Activated naive CD4-positive, alpha-beta T cell treated with anti-CD3 and anti-CD28 coated beads, Interleukin-2, amount 50 U/mL, for 24 hours (primary cell): ENCODE results near the gene CIC.
A peak's percentile ranks its signal among the peaks of the same experiment; 100 is the strongest.
"Not testable (repeated sequence)": the region's sequence is repeated elsewhere in the genome, so short reads cannot be mapped to it uniquely, and the experiment has no call there.

ENCODE experiments used
- H3K27ac Mint-ChIP-seq: one replicate; pipeline ENCODE4 v1.8.0; 2021; ENCODE audit warnings: mild to moderate bottlenecking, mixed read lengths
- H3K27me3 Mint-ChIP-seq: one replicate; pipeline ENCODE4 v1.8.0; 2021; ENCODE audit warnings: mixed read lengths
- H3K36me3 Mint-ChIP-seq: one replicate; pipeline ENCODE4 v1.8.0; 2021; ENCODE audit warnings: mixed read lengths
- H3K4me1 Mint-ChIP-seq: one replicate; pipeline ENCODE4 v1.8.0; 2021; ENCODE audit warnings: mixed read lengths
- H3K4me3 Mint-ChIP-seq: one replicate; pipeline ENCODE4 v1.8.0; 2021; ENCODE audit warnings: mild to moderate bottlenecking, mixed read lengths
- H3K9me3 Mint-ChIP-seq: one replicate; pipeline ENCODE4 v1.8.0; 2021; ENCODE audit warnings: mixed read lengths

The CIC gene

DNA sequence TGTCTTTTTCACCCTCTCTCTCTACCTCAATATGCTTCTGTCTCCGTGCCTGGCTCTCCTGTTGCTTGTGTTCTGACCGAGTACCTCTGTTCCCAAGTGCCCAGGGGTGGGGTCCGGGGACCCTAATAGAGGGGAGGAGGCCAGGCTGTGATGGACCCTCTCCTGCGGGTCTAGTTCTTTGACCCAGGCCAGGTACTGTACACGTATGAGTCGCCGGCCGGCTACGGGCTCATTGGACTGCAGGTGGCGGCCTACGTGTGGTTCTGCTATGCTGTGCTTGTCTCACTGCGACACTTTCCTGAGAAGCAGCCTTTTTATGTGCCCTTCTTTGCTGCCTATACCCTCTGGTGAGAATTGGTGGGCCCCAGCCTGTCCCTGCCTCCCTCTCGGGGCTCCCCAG lies 48.5 kb downstream of the CIC start:
- Mint-ChIP-seq H3K27me3 (peaks cover 15% of the 10 kb centered on the region), H3K36me3 (no peaks in the 10 kb centered on the region), H3K9me3 (no peaks in the 10 kb centered on the region), H3K27ac (no peak overlapping the region), H3K4me3 (no peak overlapping the region), H3K4me1 (peaks cover 11% of the 10 kb centered on the region)

DNA sequence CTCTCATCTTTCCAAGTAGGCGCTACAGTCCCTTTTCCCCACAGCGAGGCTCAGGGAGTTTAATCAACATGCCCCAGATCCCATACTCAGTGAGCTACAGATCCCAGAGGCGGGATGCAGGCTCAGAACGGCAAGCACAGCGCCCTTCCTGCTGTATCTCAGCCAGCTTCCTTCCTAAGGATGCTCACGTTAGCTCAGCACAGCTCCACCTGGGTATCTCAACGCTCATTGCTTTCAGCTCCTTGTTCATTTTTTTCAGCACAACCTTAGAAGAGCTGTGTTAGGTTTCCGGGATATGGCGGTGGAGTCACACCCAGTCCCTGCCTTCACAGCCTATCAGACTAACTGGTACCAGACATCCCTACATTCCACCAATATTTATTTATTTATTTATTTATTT lies 53.3 kb downstream of the CIC start:
- H3K9me3 Mint-ChIP-seq: no peaks in the 10 kb centered on the region
- H3K27me3 Mint-ChIP-seq: peaks cover 8% of the 10 kb centered on the region
- H3K27ac Mint-ChIP-seq: no peak overlapping the region
- no peak overlapping the region for H3K4me3 Mint-ChIP-seq
- H3K4me1 Mint-ChIP-seq: peaks cover 16% of the 10 kb centered on the region
- no peaks in the 10 kb centered on the region for H3K36me3 Mint-ChIP-seq

GRCh38 chr19:42323473-42323851 lies 54.4 kb downstream of the CIC start:
- H3K4me3 Mint-ChIP-seq: no peak overlapping the region
- peaks cover 8% of the 10 kb centered on the region for H3K27me3 Mint-ChIP-seq
- no peaks in the 10 kb centered on the region for H3K36me3 Mint-ChIP-seq
- H3K27ac Mint-ChIP-seq: no peak overlapping the region
- H3K4me1 Mint-ChIP-seq: peaks cover 23% of the 10 kb centered on the region
- H3K9me3 Mint-ChIP-seq: no peaks in the 10 kb centered on the region

DNA sequence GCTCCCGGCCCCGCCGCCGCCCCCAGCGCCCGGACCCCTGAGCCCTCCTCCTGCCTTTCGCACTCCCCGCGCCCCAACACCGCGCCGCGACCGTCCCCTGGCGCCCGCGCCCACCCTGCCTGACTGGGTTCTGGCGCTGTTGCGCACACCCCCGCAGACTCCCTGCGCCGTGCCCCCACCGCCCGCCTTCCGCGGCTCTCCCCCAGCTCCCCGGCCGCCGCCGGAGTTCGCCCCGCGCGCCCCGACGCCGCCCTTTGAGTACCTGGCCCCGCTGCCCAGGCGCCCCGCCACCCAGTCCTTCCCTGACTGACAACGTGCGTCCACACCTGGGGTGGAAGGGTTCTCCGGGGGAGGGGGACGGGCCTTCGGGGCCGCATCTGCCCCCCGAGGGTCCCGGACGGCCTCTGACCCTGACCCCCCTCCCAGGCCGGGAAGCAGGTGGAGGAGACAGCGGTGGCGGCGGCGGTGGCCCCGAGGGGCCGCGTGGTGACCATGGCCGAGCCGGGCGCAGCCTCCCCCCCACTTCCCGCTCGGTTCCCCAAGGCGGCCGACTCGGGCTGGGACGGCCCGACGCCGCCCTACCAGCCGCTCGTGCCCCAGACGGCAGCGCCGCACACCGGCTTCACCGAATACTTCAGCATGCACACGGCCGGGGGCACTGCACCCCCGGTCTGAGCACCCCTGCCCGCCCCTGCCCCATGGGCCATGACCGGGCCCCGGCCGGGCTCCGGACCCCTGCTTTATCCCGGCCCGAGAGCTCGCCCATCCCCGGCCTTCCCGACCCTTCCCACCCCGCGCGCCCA lies 55.0 kb downstream of the CIC start:
- Mint-ChIP-seq H3K27me3 (peaks cover 8% of the 10 kb centered on the region), H3K4me3 (peak overlapping the region; percentile 4), H3K36me3 (no peaks in the 10 kb centered on the region), H3K27ac (no peak overlapping the region), H3K9me3 (no peaks in the 10 kb centered on the region), H3K4me1 (peaks cover 23% of the 10 kb centered on the region)

- Mint-ChIP-seq H3K36me3 (no peaks in the 10 kb centered on the region), H3K27me3 (peaks cover 8% of the 10 kb centered on the region), H3K4me1 (peaks cover 23% of the 10 kb centered on the region), H3K4me3 (peak overlapping the region; percentile 91), H3K27ac (peak overlapping the region; percentile 85), H3K9me3 (no peaks in the 10 kb centered on the region)
Measured at GRCh38 chr19:42324655-42325307, 55.7 kb downstream of the CIC start.

GRCh38 chr19:42325308-42325895 lies 56.4 kb downstream of the CIC start, which contains the start of gene MEGF8:
TSS of gene MEGF8 (plus strand) at chr19:42325635. CDS start at chr19:42326244, 609 bp downstream.
- Mint-ChIP-seq H3K4me1 (peaks cover 23% of the 10 kb centered on the region), H3K4me3 (peak within 1 kb of the TSS; percentile 91), H3K27ac (peak within 1 kb of the TSS; percentile 85), H3K9me3 (no peaks in the 10 kb centered on the region), H3K36me3 (no peaks in the 10 kb centered on the region), H3K27me3 (peaks cover 8% of the 10 kb centered on the region)

- H3K9me3 Mint-ChIP-seq: no peaks in the 10 kb centered on the region
- H3K4me1 Mint-ChIP-seq: peaks cover 23% of the 10 kb centered on the region
Measured at GRCh38 chr19:42325896-42326771, 57.1 kb downstream of the CIC start.

DNA sequence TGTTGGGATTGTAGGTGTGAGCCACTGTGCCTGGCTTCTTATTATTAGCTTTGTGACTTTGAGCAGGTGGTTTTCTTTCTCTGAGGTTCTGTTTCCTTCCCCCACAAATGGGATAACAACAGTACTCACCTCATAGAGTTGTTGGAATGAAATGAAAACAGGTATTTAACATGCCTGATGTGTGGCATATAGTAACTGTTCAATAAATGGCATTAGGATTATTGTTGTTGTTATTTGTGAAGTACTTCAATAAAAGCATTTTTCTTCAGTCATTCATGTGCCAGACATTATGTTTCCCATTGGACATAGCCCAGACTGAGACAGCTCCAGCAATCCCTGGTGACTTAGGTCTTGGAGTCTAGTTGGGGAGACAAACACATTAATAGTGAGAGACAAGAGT lies 57.9 kb downstream of the CIC start:
- Mint-ChIP-seq H3K9me3 (no peaks in the 10 kb centered on the region), H3K4me1 (peaks cover 23% of the 10 kb centered on the region), H3K27ac (no peak overlapping the region), H3K27me3 (peaks cover 8% of the 10 kb centered on the region), H3K4me3 (peak overlapping the region; percentile 91), H3K36me3 (no peaks in the 10 kb centered on the region)

More at GRCh38 chr19:42325896-42326771, 57.1 kb downstream of the CIC start:
- H3K27me3 Mint-ChIP-seq: peaks cover 8% of the 10 kb centered on the region
- H3K27ac Mint-ChIP-seq: peak overlapping the region; percentile 51
- no peaks in the 10 kb centered on the region for H3K36me3 Mint-ChIP-seq
- H3K4me3 Mint-ChIP-seq: peak overlapping the region; percentile 91

- Mint-ChIP-seq H3K4me1 (peaks cover 23% of the 10 kb centered on the region), H3K9me3 (no peaks in the 10 kb centered on the region), H3K27ac (no peak overlapping the region), H3K36me3 (no peaks in the 10 kb centered on the region), H3K4me3 (peak overlapping the region; percentile 91), H3K27me3 (peaks cover 8% of the 10 kb centered on the region)
Measured at GRCh38 chr19:42327381-42327780, 58.3 kb downstream of the CIC start.

- Mint-ChIP-seq H3K4me1 (peaks cover 23% of the 10 kb centered on the region), H3K27ac (no peak overlapping the region), H3K9me3 (no peaks in the 10 kb centered on the region), H3K27me3 (peaks cover 7% of the 10 kb centered on the region), H3K4me3 (no peak overlapping the region), H3K36me3 (no peaks in the 10 kb centered on the region)
Measured at GRCh38 chr19:42328106-42328505, 59.1 kb downstream of the CIC start.

DNA sequence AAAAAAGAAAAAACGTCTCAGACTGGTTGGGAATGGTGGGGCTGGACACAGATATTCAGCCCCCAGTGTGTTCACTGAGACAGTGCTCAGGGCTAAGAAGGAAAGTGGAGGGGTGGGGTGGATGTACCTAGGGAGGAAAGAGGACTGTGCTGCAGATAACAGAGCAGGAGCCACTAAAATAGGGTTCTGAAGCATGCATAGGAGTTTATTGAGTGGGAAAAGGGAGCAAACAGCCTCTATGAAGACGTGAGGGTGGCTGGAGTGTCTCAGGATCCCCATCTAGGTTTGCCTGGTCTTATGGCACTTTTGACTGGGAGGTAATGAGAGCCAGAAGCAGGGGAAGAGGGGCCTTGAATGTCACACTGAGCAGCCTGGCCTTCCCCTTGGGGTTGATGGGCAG lies 59.8 kb downstream of the CIC start:
- Mint-ChIP-seq H3K27me3 (peaks cover 7% of the 10 kb centered on the region), H3K4me1 (peaks cover 23% of the 10 kb centered on the region), H3K27ac (no peak overlapping the region), H3K4me3 (no peak overlapping the region), H3K9me3 (no peaks in the 10 kb centered on the region), H3K36me3 (no peaks in the 10 kb centered on the region)

DNA sequence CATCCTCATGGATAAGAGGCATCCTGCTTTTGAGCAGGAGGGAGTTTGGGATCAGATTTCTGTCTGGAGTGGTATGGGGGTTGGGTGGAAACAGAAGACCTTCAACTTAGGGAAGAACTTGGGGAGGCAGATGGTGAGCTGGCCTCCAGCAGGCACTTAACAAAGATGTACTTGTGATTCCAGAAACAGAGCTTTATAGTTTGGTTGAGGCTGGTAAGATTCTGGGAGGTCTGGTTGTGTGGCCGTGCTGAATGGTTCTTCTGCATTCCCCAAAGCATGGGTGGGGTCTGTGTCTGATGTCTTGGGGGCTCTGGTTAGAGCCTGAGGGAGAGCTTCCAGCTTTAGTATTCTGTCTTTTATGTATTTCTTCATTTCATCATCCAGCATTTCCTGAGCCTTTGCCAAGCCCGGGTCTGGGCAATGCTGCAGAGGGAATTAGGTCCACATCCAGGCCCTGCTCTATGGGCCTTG lies 61.2 kb downstream of the CIC start:
- no peak overlapping the region for H3K4me3 Mint-ChIP-seq

GRCh38 chr19:42331333-42331732 lies 62.3 kb downstream of the CIC start:
- not testable (repeated sequence) for H3K27ac Mint-ChIP-seq
- H3K4me1 Mint-ChIP-seq: peaks cover 16% of the 10 kb centered on the region

More for the DNA sequence above, 61.2 kb downstream of the CIC start:
- Mint-ChIP-seq H3K36me3 (no peaks in the 10 kb centered on the region), H3K27ac (no peak overlapping the region), H3K27me3 (no peaks in the 10 kb centered on the region), H3K9me3 (no peaks in the 10 kb centered on the region), H3K4me1 (peaks cover 16% of the 10 kb centered on the region)

GRCh38 chr19:42332059-42332458 lies 63.0 kb downstream of the CIC start:
- no peak overlapping the region for H3K27ac Mint-ChIP-seq
- H3K9me3 Mint-ChIP-seq: no peaks in the 10 kb centered on the region
- H3K4me3 Mint-ChIP-seq: no peak overlapping the region
- H3K36me3 Mint-ChIP-seq: no peaks in the 10 kb centered on the region
- H3K4me1 Mint-ChIP-seq: peaks cover 10% of the 10 kb centered on the region
- H3K27me3 Mint-ChIP-seq: no peaks in the 10 kb centered on the region

More at GRCh38 chr19:42331333-42331732, 62.3 kb downstream of the CIC start:
- not testable (repeated sequence) for H3K9me3 Mint-ChIP-seq, H3K27me3 Mint-ChIP-seq, H3K36me3 Mint-ChIP-seq, H3K4me3 Mint-ChIP-seq

- no peaks in the 10 kb centered on the region for H3K27me3 Mint-ChIP-seq
- H3K4me3 Mint-ChIP-seq: no peak overlapping the region
- no peaks in the 10 kb centered on the region for H3K36me3 Mint-ChIP-seq
- H3K9me3 Mint-ChIP-seq: no peaks in the 10 kb centered on the region
- H3K27ac Mint-ChIP-seq: no peak overlapping the region
- H3K4me1 Mint-ChIP-seq: peaks cover 3% of the 10 kb centered on the region
Measured at GRCh38 chr19:42333018-42333417, 64.0 kb downstream of the CIC start.
